ENCODE results near the gene AP3B1. TPM values are rescaled to one million over a fixed set of nuclear protein-coding genes. Genes with fewer than 3 reads are reported as not detected.
"Not testable (repeated sequence)": the region's sequence is repeated elsewhere in the genome, so short reads cannot be mapped to it uniquely, and the experiment has no call there.

AP3B1 gene
- total RNA-seq, 1 experiment from 2014 or later, result 47.5 TPM

DNA sequence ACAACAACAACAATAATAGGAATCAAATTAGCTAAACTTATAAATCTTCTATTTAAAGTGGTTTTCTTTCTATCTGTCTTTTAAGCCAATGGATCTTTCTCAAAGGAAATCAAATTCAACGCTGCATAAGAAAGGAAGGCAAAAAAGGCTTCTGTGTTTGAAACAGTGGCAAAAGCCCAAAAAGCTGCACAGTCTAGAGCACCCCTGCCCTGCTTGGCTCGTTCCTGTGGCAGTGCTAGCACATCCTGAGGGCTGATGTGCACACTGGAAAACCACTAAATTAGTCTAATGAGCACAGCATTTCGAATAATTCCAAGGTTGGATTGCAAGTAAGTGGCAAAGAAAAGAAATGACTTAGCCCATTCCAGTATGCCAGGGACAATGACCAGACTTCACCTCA lies 80.7 kb downstream of the AP3B1 start:
- no peak for DNase-seq (ENCODE audit: low read depth)
- in situ Hi-C loops (cut with HindIII; ENCODE audit: low pct_unique_long_range_greater_than_20kb, low sequenced_read_pairs), result no loop called here

DNA sequence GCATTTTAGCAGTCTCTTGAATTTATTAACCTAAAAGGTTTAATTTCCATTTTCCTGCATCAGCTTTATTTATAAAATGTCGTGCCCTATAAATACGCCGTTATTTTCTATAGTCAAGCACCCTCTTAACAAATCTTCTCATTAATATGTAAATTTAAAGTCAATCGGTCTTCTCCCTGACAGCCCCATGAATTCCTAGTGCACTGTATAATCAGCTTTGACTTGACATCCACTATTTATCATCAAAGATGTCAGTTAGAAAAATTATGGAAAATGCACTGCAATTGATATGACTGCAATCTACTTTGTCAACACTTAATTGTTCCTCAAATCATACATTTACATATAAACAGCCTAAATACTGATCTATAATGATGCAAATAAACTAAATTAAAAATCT lies 83.4 kb downstream of the AP3B1 start:
- DNase-seq (ENCODE audit: low read depth), result no peak
- in situ Hi-C loops (cut with HindIII; ENCODE audit: low pct_unique_long_range_greater_than_20kb, low sequenced_read_pairs), result no loop called here

DNA sequence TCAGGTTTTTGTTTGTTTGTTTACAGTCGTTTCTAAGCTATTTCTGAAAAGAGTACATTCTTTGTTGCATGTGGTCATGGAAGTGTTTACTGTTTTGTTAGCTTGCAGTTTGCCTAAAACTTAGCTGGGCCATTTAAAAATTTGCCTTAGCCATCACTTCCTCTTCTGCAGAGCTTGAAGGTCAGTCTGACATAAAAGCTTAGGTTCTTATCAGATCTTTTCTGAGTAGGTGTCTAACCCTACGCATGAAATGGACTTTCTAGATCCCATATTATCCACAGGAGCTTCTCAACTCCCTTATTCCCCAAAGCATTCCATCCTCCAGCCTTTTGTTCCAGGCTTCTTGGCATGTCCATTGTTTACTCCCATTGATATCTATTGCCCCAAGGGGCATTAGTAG lies 90.3 kb downstream of the AP3B1 start:
- DNase-seq (ENCODE audit: low read depth), result no peak
- in situ Hi-C loops (cut with HindIII; ENCODE audit: low pct_unique_long_range_greater_than_20kb, low sequenced_read_pairs), result no loop called here

DNA sequence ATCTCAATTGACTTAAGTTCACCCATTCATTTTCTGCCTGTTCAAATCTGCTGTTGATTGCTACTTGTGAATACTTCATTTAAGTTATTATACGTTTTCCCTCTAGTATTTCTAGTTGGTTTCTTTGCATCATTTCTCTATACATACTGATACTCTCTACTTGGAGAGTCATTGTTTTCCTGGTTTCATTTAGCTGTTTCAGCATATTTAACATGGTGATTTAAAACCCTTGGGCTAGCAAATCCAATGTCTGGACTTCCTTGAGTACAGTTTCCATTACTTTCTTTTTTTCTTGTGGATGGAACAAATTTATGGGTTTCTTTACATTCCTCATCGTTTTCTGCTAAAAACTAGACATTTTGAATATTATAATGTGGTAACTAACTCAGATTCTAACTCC lies 90.7 kb downstream of the AP3B1 start:
- in situ Hi-C loops (cut with HindIII; ENCODE audit: low pct_unique_long_range_greater_than_20kb, low sequenced_read_pairs), result no loop called here

DNA sequence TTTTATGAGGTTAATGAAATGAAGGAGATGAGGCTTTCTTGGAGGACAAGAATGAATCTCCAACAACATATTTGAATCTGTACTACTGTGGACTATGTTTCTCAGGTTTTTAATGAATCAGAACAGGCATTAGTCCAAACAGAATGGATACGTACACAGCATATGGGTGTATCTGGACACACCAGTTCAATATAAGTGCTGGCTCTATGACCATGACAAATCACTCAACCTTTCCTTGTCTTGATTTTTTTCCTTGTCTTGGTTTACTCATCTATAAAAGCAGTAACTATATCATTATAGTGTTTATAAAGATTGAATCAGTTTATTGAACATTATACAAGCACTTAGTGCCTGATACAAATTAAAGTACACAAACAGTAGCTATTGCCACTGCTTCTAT lies 104.1 kb downstream of the AP3B1 start:
- in situ Hi-C loops (cut with HindIII; ENCODE audit: low pct_unique_long_range_greater_than_20kb, low sequenced_read_pairs), result no loop called here

More for the DNA sequence above, 90.7 kb downstream of the AP3B1 start:
- DNase-seq (ENCODE audit: low read depth), result no peak

DNA sequence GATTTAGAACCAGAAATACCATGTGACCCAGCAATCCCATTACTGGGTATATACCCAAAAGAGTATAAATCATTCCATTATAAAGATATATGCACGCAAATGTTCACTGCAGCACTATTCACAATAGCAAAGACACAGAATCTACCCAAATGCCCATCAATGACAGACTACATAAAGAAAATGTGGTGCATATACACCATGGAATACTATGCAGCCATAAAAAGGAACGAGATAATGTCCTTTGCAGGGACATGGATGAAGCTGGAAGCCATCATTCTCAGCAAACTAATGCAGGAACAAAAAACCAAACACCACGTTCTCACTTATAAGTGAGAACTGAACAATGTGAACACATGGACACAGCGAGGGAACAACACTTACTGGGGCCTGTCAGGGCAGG lies 105.8 kb downstream of the AP3B1 start:
- DNase-seq (ENCODE audit: low read depth); in situ Hi-C loops (cut with HindIII; ENCODE audit: low pct_unique_long_range_greater_than_20kb, low sequenced_read_pairs): not testable (repeated sequence)

More for the DNA sequence above, 104.1 kb downstream of the AP3B1 start:
- no peak for DNase-seq (ENCODE audit: low read depth)

DNA sequence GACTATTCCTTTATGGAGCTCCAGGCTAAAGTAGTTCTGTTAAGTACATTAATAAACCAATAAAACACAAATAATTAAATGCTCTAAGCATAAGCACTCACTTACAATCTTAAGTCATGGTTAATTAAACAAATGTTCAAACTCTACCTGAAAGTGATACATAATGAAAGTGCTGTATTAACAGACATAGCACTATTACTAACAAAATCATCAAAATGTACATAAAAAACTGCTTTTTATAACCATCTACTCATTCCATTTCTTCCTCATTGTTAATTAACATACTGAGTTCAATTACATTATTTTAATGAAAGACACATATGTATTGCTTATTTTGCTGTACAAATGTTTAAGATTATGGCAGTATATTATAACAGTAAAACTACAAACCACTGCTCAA lies 107.3 kb downstream of the AP3B1 start:
- in situ Hi-C loops (cut with HindIII; ENCODE audit: low pct_unique_long_range_greater_than_20kb, low sequenced_read_pairs), result no loop called here

DNA sequence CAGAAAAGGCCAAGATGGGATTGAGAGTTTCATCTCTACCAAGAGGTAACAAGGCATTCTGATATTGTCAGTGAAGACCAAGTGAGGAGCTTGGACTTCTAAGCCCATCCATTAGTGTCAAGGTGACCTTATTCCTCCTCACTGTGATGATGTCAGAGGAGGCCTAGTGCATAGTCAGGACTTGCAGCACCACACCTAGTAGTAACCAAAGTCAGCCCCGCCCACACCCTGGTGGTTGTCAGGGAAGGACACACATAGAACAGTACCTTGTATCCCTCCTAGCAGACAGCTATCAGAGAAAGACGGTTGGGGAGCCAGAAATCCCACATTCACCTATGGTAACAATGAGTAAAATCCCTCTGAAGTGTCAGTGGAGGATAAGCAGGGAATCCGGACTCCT lies 111.7 kb downstream of the AP3B1 start:
- in situ Hi-C loops (cut with HindIII; ENCODE audit: low pct_unique_long_range_greater_than_20kb, low sequenced_read_pairs), result no loop called here
- no peak for DNase-seq (ENCODE audit: low read depth)

More for the DNA sequence above, 107.3 kb downstream of the AP3B1 start:
- DNase-seq (ENCODE audit: low read depth), result no peak

DNA sequence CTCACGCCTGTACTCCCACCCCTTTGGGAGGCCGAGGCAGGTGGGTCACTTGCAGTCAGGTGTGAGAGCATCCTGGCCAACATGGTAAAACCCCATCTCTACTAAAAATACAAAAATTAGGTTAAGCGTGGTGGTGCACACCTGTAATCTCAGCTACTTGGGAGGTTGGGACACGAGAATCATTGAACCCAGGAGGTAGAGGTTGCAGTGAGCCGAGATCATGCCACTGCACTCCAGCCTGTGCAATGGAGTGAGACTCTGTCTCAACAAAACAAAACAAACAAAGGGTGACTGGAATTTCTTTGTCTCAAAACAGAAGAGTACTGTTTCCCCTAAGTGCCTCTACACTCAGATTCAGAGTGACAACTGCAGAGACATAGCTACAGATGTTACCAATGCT lies 116.1 kb downstream of the AP3B1 start:
- in situ Hi-C loops (cut with HindIII; ENCODE audit: low pct_unique_long_range_greater_than_20kb, low sequenced_read_pairs), result no loop called here
- no peak for DNase-seq (ENCODE audit: low read depth)

DNA sequence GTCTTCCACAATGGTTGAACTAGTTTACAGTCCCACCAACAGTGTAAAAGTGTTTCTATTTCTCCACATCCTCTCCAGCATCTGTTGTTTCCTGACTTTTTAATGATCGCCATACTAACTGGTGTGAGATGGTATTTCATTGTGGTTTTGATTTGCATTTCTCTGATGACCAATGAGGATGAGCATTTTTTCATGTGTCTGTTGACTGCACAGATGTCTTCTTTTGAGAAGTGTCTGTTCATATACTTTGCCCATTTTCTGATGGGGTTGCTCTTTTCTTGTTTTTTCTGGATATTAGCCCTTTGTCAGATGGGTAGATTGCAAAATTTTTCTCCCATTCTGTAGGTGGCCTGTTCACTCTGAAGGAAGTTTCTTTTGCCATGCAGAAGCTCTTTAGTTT lies 124.2 kb downstream of the AP3B1 start:
- in situ Hi-C loops (cut with HindIII; ENCODE audit: low pct_unique_long_range_greater_than_20kb, low sequenced_read_pairs); DNase-seq (ENCODE audit: low read depth): not testable (repeated sequence)

DNA sequence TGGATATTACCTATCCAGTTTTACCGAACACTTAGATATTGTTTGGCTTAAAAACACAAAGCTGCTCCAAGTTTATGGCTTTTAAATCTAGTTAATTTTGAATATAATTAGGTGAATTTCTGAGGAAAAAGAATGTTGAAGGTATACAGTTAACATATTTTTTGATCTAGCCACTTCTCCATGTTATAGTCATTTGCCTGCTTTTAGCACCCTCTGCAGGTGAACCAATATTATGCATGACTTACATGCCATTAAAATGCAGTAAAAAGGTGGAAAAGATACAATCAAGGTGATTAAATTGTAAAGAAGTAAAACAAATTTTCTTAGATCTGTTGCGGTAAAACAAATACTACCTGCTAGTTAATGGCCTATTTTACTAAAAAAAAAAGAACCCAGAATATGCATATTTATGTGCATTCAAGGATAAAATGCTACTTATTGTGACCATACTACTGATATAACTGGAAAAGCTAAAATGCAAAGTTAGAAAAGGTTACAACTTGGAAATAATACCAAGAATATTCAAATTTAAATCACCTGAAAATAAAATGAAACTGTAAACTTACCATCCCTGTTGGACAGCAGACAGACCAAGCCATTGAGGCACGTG lies 132.1 kb downstream of the AP3B1 start:
- in situ Hi-C loops (cut with HindIII; ENCODE audit: low pct_unique_long_range_greater_than_20kb, low sequenced_read_pairs), result no loop called here
- DNase-seq (ENCODE audit: low read depth), result no peak

DNA sequence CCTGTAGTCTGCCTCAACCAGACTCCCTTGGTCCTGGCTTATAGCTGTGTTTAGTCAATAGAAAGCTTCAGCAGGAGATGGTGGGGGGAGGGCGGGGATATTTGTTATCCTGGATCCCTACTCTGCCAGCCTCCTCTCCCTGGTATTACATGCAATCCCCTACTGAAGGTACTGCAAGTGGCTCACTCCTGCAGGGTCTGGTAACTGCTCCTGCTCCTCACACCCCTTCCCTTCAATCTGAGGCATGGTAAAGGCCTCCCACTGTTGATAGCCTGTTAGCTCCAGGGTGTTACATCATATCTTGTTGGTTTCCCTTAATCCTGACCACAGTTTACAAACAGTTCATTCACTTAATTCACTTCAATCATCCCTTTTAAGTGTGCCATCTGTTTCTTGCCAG lies 137.5 kb downstream of the AP3B1 start:
- DNase-seq (ENCODE audit: low read depth), result no peak
- in situ Hi-C loops (cut with HindIII; ENCODE audit: low pct_unique_long_range_greater_than_20kb, low sequenced_read_pairs), result no loop called here

DNA sequence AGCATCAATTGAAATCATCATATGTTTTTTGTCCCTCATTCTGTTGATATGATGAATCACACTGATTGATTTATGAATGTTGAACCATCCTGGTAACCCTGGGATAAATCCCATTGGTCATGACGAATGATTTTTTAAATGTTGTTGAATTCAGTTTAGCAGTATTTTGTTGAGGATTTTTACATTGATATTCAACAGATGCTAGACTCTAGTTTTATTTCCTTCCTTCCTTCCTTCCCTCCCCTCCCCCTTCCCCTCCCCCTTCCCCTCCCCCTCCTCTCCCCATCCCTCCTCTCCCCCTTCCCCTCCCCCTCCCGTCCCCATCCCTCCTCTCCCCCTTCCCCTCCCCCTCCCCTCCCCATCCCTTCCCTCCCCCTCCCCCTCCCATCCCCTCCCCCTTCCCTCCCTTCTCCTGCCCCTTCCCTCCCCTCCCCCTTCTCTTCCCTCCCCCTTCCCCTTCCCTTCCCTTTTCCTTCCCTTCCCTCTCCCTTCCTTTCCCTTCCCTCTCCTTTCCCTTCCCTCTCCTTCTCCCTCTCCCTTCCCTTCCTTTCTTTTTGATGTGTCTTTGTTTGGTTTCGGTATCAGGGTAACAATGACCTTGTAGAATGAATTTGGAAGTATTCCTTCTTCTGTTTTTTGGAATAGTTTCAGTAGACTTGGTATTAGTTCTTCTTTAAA lies 142.8 kb downstream of the AP3B1 start:
- DNase-seq (ENCODE audit: low read depth), result no peak
- in situ Hi-C loops (cut with HindIII; ENCODE audit: low pct_unique_long_range_greater_than_20kb, low sequenced_read_pairs), result no loop called here

DNA sequence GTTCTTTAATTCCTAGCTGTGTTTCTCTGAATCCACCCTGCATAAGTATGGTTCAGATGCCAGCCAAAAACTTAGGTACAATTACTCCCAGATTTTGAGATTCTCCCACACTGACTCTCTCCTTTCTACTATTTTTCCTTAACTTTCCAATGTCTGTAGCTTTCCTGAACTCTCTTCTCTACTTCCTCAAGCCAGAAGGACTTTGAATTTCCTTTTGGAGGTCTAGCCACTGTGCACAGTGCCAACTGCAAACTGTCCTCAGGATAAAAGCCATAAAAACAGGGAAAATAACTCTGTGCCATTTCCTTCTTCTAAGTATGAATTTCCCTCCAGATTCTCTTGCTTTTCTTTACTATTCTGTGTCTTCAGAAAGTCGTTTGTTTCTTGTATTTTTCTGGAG lies 157.2 kb downstream of the AP3B1 start:
- in situ Hi-C loops (cut with HindIII; ENCODE audit: low pct_unique_long_range_greater_than_20kb, low sequenced_read_pairs), result no loop called here
- DNase-seq (ENCODE audit: low read depth), result no peak

DNA sequence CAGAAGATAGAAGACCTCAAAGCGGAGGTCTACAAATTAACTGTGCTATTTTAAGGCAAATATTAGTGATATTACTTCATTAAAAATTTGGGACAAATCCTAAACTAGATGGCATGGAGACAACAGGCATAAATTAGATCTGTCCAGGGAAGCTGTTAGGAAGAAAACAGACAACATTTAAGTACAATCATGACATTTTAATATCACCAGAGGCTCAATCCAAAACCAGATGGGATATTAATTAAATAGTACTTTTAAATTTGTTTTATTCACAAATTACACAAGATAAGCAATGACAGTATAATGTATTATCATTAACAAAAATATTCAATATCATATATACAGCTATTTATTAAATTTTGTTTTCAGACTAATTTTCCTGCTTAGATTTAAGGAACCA lies 161.1 kb downstream of the AP3B1 start:
- in situ Hi-C loops (cut with HindIII; ENCODE audit: low pct_unique_long_range_greater_than_20kb, low sequenced_read_pairs), result no loop called here

DNA sequence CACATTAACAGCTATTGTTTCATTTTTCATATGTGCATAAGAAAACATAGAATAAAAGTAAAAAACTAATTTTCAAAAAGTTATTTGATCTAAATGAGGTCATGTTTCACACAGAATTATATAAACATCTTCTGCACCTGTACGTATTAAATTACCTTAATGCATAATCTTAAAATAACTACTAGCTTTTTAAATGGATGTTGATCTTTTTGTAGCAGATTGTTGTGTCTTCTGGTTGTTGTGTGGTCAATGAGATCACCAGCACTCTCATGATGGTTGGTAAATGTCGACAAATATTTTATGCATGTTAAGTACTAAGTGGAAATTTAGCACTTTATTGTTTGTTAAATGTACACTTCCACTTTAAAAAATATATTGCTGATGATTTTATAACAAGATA lies 162.0 kb downstream of the AP3B1 start:
- no peak for DNase-seq (ENCODE audit: low read depth)
- in situ Hi-C loops (cut with HindIII; ENCODE audit: low pct_unique_long_range_greater_than_20kb, low sequenced_read_pairs), result no loop called here

More for the DNA sequence above, 161.1 kb downstream of the AP3B1 start:
- DNase-seq (ENCODE audit: low read depth), result no peak

DNA sequence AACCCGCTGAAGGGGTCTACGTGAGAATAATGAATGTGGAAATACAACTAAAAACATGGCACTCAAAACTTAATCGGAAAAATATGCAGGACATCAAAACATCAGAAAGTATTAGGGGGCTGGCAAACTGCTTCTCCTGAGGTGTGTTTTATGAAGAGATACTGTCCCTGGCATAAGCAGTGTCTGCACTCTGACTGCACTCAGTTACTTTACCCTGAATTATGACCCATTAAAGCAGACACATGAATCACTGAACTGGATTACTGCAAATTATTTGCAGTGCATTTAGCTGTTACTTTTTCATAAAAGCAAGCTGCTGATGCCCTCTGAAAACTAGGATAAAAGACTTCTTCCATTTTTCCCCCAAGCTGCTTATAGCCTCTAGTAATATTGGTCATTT lies 164.9 kb downstream of the AP3B1 start:
- DNase-seq (ENCODE audit: low read depth), result no peak
- in situ Hi-C loops (cut with HindIII; ENCODE audit: low pct_unique_long_range_greater_than_20kb, low sequenced_read_pairs), result no loop called here

DNA sequence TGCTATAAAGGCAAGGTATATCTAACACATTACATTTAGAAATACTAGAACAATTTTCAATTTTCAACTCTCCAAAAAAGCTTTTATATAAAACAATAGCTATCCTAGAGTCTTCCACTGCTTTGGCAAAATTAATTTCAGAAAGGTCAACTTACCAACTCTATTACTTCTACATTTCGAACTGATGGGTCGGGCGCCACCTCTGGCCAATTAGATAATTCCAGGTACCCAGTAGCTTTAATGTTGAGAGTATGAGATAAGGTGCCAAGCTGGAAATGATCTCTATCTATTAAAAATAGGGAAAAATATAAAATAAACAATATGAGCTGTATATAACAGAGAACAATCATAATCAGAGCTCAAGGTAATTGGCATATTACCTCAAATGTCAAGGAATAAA lies 166.6 kb downstream of the AP3B1 start:
- in situ Hi-C loops (cut with HindIII; ENCODE audit: low pct_unique_long_range_greater_than_20kb, low sequenced_read_pairs), result no loop called here
- DNase-seq (ENCODE audit: low read depth), result no peak

DNA sequence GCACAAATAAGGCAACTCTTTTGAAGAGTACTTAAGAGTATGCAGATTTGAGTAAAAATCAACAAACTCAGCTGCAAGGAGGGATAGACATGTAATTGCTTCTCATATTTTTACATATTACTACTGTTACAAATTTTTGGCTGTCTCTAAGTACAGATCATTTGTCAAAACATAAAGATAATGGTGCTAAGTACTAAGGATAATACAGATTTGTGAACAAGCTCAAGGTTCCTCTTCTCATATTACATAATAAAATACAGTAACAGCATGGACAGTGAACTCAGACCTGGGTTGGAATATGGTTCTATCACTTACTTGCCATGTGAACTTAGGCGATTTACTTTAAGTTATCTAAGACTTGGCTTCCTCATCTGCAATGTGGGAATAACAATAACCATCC lies 168.0 kb downstream of the AP3B1 start:
- in situ Hi-C loops (cut with HindIII; ENCODE audit: low pct_unique_long_range_greater_than_20kb, low sequenced_read_pairs), result no loop called here
- DNase-seq (ENCODE audit: low read depth), result no peak

DNA sequence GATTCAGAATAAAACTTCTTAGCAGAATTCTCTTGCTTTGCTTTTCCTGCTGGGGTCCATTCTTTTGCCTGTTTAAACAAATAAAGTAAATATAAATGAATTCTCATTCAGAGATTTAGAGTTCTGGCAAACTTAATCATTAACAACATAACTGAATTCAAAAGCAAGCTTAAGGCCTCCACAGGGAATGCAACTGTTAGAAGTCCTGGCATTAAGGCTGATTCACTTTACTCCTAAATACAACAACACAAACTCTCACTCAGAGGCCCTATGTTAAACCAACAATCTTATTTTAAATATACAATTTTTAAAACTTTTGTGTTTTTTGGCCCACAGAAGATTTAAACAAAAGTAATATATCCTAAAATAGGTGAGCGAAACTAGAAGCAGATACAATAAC lies 178.3 kb downstream of the AP3B1 start:
- DNase-seq (ENCODE audit: low read depth), result no peak
- in situ Hi-C loops (cut with HindIII; ENCODE audit: low pct_unique_long_range_greater_than_20kb, low sequenced_read_pairs), result no loop called here

All from Caki2 (cell line).